Stimulated activated CD4-positive, alpha-beta T cell treated with anti-CD3 and anti-CD28 coated beads, Interleukin-1b, Interleukin-23, amount 100 ng/mL, for 1 hour (primary cell): ENCODE data around the gene ANAPC15.
A peak's percentile ranks its signal among the peaks of the same experiment; 100 is the strongest.

Experiments
- DNase-seq, 2 donors: peaks; one replicate each; pipeline ENCODE4 v3.0.0-alpha.2; 2020; ENCODE audit warnings: low read depth in 2 of 2

Gene ANAPC15

DNA sequence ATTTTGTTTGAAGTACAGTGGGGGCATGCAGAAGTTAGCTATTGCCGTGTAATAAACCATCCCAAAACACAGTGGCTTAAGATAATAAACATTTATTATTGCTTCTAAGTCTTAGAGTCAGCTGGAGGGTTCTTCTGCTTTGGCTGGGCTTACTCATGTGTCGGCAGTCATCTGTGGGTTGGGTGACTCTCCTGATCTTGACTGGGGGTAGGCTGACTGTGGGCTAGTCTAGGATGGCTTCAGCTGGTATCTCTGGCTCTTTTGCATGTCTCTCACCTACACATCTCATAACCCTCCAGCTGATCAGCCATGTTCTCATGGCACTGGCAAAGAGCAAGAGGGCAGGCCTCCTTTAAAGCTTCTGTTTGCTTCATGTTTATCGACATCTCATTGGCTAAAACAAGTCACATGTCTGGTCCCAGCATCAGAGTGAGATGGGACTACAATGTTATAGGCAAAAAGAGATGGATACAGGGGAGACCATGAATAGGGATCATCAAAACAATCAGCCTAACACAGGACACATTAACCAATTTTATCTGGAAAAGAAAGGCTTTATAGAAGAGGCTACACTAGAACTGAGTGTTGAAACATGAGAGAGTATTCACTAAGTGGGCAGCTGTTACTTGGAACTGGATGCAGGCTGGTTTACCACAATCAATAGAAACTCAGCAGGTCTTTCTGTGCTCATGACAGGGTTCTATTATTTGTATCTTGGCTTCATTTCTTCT, 26.7 kb downstream of the ANAPC15 start:
- no peak for DNase-seq

GRCh38 chr11:72084965-72085364, 27.5 kb downstream of the ANAPC15 start:
- no peak for DNase-seq

- DNase-seq = no peak
Measured at GRCh38 chr11:72084076-72084475, 28.4 kb downstream of the ANAPC15 start.

DNA sequence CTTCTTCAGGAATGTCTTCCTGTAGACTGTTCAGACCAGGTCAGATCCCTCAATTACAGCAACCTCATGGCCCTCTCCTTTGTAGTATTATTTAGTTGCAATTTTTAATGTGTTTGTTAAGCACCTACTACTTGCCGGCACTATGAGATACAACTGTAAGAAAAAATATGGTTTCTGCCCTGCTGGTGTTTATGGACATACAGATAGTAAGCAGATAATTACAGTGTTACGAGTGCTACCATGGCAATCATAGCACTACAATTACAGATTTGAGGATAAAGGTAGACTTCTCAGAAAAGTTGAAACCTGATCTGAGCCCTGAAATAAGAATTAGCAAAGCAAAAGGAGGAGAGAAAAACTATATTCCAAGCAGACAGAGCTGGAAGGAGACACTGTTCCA, 29.1 kb downstream of the ANAPC15 start:
- no peak for DNase-seq

DNA sequence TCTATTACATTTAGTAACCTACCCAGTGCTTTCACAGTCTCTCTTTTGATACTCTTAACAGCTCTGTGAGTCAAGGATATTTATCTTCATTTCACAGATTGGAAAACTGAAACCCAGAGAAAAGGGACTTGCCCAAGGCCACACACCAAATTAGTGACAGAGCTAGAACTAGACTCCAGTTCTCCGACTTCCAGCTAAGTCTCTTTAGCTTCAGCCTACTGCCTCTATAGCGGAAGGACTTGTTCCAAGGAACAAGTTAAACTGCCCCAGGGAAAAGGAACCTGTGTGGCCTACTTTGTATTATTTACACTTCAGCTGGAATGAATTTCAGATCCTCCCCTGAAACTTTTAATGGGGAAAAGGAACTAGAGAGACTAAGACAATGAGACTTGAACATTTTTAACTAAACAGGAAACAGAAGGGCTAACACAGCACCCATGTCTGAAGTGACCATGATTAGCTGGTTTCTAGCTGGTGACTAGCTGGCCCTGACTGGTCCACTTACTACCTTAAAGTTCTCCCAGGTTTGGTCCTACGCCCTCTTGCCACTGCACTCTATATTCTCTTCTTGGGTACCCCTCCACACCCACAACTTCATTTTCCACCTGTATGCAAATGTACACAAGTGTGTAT, 30.6 kb downstream of the ANAPC15 start:
- no peak for DNase-seq

- DNase-seq = no peak
Measured at GRCh38 chr11:72081184-72081644, 31.3 kb downstream of the ANAPC15 start.

DNA sequence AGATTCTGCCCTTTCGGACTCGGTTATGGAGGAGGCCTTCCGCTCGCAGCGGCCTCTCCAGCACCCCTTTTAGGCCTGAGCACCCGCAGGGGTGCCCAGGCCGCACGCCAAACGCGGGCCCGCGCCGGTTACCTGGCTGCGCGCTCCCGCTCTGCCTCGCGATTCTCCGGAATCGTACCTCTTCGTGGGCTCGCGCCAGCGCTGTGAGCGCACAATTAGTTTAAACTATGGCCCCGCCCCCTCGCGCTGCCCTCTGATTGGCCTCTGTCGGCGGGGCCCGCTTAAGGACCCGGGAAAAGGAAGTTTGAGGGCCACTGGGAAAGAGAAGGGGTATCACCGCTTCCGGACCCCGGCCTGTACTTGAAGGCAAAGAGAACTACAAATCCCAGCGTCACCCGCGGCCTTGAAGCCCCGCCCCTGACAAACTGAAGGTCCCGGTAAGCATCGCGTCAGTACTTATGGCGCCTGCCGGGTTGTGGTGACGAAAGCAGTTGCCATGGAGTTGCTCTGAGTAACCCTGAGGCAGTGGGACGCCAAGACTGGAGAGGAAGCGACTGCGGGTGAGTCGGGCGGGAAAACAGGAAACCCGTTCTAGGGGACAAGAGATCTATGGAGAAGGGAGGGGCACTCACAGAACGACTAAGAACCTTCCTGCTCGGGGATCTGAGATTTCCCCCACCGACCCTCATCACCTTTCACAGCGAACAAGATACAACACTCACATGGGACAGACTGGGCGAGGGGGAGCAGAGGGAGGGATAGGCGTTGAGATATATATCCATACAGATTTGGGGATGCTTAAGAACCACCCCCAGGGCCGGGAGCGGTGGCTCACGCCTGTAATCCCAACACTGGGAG, 31.9 kb downstream of the ANAPC15 start, which contains the start of the genes LRRC51 and NUMA1:
Gene LRRC51 (plus strand): TSS at position 525 of the 858 bp plus-strand sequence. CDS start 8,234 bp downstream, outside the sequence.
Gene NUMA1 (minus strand): TSS at position 217 of the 858 bp plus-strand sequence. CDS start 44,599 bp downstream, outside the sequence.
- DNase-seq = peak; percentile 95 to 97

GRCh38 chr11:72079819-72080325, 32.6 kb downstream of the ANAPC15 start:
- no peak for DNase-seq

- no peak for DNase-seq
Measured at GRCh38 chr11:72078477-72078876, 34.0 kb downstream of the ANAPC15 start.

DNA sequence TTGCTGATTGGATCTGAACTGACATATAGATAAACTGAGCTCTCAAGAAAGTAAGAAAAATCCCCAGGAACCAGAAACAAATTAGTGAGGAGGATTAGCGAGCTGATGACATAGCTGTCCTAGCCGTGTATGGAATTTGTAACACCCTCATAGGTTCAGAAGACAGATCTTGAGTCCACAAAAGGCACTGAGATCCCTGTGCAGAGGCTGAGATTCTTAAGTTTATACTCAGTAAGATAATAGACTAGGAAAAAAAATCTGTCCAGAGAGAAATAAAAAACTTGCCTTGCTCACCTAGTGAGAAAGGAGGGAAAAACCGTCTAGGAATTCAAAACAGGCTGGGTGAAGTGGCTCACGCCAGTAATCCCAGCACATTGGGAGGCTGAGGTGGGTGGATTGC, 36.7 kb downstream of the ANAPC15 start:
- DNase-seq = no peak

- no peak for DNase-seq
Measured at GRCh38 chr11:72075109-72075508, 37.4 kb downstream of the ANAPC15 start.

GRCh38 chr11:72072348-72072747, 40.1 kb downstream of the ANAPC15 start:
- DNase-seq = no peak

DNA sequence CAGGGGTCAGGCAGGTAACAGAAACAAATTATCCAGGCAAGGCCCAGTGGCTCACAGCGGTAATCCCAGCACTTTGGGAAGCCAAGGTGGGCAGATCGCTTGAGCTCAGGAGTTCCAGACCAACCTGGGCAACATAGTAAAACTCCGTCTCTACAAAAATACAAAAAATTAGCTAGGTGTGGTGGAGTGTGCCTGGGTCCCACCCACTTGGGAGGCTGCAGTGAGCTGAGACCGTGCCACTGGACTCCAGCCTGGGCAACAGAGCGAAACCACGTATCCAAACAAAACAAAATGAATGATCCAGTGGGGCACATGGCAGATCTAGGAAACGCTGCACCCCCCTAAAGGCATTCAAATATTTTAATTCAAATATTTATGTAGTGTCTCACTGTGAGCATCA, 42.0 kb downstream of the ANAPC15 start:
- no peak for DNase-seq

GRCh38 chr11:72069787-72070251, 42.7 kb downstream of the ANAPC15 start:
- DNase-seq = no peak

GRCh38 chr11:72069200-72069599, 43.3 kb downstream of the ANAPC15 start:
- DNase-seq = no peak

DNA sequence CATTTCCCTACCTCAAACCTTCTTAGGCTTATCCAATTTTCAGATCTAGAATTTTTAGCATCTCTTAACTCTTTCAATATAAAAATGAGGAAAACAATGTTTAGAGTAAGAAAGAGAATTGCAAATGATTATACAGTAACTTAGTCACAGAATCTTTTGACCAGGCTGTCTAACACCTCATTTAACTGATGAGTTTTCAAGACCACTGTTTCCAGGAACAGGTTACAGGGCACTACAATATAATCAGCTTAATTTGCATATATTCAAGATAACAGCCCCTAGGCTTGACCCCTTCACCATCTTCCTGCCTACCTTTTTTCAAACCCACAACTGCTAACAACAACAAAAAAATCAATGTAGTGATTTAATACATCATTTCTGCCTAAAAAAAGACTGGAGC, 44.8 kb downstream of the ANAPC15 start:
- DNase-seq = no peak

DNA sequence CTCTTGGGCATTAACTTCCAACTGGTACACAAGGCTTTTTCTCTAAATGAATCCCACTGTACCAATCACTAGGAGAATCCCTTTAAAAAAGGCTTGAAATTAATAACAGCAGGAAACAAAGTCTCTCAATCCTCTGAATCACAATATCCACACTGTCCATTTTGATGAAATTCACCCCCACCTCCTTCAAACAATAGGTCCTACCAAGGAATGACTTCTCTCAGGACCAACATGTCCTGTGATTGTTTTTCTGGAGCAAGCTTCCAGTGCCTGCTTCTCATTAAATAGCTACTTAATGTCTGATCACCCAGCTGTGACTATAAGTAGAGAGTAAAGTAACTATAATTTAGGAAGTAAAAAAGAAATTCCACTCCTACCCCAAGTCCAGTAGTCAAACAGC, 45.2 kb downstream of the ANAPC15 start:
- no peak for DNase-seq

DNA sequence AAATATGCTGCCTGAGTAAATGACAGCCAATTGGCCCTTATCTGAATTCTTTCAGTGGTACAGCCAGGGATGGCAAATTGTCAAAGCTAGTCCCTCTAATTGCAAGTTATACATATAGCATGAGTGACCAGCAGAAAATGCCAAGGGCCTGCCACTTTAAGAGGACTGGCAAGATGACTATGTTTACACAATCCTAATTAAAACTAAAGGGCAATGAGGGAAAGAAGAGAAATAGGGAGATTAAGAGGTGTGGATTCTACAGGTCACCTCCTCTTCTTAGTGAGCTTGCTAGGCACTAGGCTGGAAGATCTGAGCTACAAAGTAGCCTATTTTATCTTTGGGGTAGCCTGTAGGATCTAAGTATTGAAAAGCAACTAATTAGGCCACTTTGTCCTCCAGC, 45.6 kb downstream of the ANAPC15 start:
- DNase-seq = no peak

DNA sequence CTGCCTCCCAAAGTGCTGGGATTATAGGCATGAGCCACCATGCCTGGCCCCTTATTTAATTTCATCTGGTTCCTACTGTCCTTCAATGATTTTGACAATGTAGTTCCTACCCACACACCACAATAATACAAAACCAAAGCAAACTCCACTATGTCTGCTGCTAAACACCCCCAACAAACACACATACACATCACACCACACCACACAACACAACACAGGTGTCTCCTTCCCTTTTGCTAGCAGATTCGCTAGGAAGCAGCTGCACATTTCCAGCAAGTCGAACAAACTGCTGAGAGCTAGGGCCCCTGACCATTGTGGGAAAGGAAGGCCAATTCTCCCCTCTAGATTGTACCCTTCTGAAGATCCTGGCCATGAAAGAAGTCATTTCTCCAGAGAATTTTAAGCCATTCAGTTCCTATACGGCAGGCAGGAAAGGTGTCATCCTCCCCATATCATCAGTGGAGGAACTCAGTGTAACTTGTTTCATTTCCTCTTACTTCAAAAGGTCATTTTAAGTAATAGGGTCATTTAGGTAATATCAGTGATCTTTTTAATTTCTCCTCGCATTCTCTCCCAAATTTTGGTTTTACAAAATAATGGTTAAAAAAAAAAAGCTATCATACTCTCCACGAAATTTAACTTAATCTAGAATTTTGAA, 50.6 kb downstream of the ANAPC15 start:
- DNase-seq = no peak
